OCI-LY1 (cell line): ENCODE data around the gene KCNMA1.

Source experiments
- H2AFZ ChIP-seq: fragments of 200-600 bp; sonication (generic), shearing (Covaris generic); 2 replicates; pipeline ENCODE4 v1.6.0; 2014; ENCODE audit warnings: antibody characterized with exemption, mild to moderate bottlenecking, low read length
- H3F3A ChIP-seq: fragments of 200-600 bp; sonication (generic), shearing (Covaris generic); 2 replicates; pipeline ENCODE4 v1.6.0; 2014; ENCODE audit warnings: mild to moderate bottlenecking, antibody characterized with exemption, low read length, moderate library complexity; ENCODE audit not compliant: insufficient read depth
- H3K27ac ChIP-seq: fragments of 200-600 bp; sonication (generic); 2 replicates; pipeline ENCODE4 v1.5.1; 2014; ENCODE audit warnings: low read length, mixed run types, mild to moderate bottlenecking, low read depth; ENCODE audit not compliant: poor library complexity, severe bottlenecking
- H3K27me3 ChIP-seq: fragments of 200-600 bp; sonication (generic); 2 replicates; pipeline ENCODE4 v1.6.0; 2014; ENCODE audit warnings: antibody characterized with exemption, mild to moderate bottlenecking, low read length, moderate library complexity; ENCODE audit not compliant: insufficient read depth
- H3K36me3 ChIP-seq: fragments of 200-600 bp; sonication (generic); 2 replicates; pipeline ENCODE4 v1.6.1; 2014; ENCODE audit warnings: mild to moderate bottlenecking, antibody characterized with exemption, low read length, moderate library complexity, mixed read lengths; ENCODE audit not compliant: insufficient read depth
- H3K4me1 ChIP-seq: fragments of 200-600 bp; sonication (generic); 2 replicates; pipeline ENCODE4 v1.5.1; 2014; ENCODE audit warnings: mild to moderate bottlenecking, low read length, moderate library complexity; ENCODE audit not compliant: insufficient read depth, severe bottlenecking
- H3K4me2 ChIP-seq: fragments of 200-600 bp; sonication (generic), shearing (Covaris generic); 2 replicates; pipeline ENCODE4 v1.6.1; 2014; ENCODE audit warnings: low read length
- H3K4me3 ChIP-seq: fragments of 200-600 bp; sonication (generic); 2 replicates; pipeline ENCODE4 v1.5.1; 2014; ENCODE audit warnings: low read length, low read depth, mild to moderate bottlenecking, mixed read lengths; ENCODE audit not compliant: poor library complexity, severe bottlenecking
- H3K79me2 ChIP-seq: fragments of 200-600 bp; shearing (Covaris generic); 2 replicates; pipeline ENCODE4 v1.6.1; 2016; ENCODE audit warnings: mixed run types, low read length, mixed read lengths; ENCODE audit not compliant: insufficient read depth
- H3K9ac ChIP-seq: fragments of 200-600 bp; sonication (generic), shearing (Covaris generic); 2 replicates; pipeline ENCODE4 v1.6.1; 2014; ENCODE audit warnings: mild to moderate bottlenecking, low read length, mixed read lengths
- H3K9me2 ChIP-seq: fragments of 200-600 bp; sonication (generic), shearing (Covaris generic); 2 replicates; pipeline ENCODE4 v1.6.1; 2014; ENCODE audit warnings: low read depth, mild to moderate bottlenecking, low read length, mixed read lengths
- H3K9me3 ChIP-seq: fragments of 200-600 bp; shearing (Covaris generic); 2 replicates; pipeline ENCODE4 v1.6.1; 2014; ENCODE audit warnings: low read length, mixed read lengths
- H4K20me1 ChIP-seq: fragments of 200-600 bp; sonication (generic), shearing (Covaris generic); 2 replicates; pipeline ENCODE4 v1.6.0; 2016; ENCODE audit warnings: mild to moderate bottlenecking, low read length; ENCODE audit not compliant: insufficient read depth
- EZH2 ChIP-seq: fragments of 200-600 bp; sonication (generic), shearing (Covaris generic); IDR thresholded peaks from 2 replicates; pipeline ENCODE4 v1.8.0; 2017; ENCODE audit warnings: borderline replicate concordance, mixed run types, mild to moderate bottlenecking, antibody characterized with exemption, low read length, moderate library complexity, mixed read lengths
- TF ChIP-seq, protein P1 (sequence below): fragments of 200-600 bp; sonication (generic), shearing (Covaris generic); IDR thresholded peaks from 2 replicates; pipeline ENCODE4 v1.5.1; 2017; ENCODE audit warnings: mild to moderate bottlenecking, antibody characterized with exemption, low read length, moderate library complexity, mixed read lengths

KCNMA1 gene

DNA sequence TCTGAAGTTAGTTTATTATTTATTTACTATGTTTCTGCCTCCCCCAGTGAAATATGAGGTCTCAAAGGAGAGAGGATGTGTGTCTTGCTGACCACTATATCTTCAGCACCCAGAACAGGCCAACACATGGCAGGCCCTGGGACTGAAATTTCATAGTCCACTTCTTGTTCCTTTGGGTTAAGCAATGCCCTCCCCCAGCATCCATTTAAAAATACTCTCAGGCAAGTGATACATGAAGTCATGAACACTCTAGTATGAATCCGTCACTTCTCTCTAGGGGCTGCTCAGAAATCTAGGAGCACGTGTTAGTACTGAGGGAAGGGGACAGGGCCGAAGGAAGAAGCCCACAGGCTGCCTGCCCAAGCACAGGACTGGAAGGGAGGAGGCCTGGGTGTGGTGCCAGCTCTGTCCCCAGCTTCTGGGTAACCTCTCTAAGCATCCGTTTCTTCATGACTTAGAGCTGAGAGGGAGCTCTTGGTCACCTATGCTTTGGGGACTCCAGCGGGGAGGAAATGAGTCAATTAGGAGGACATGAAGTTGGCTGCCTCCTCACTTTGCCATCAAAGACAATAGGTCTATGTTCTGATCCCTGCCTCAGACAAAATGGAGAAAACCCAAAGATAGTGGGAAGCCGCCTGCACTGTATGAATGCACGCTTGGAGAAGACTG is 119.2 kb downstream of the KCNMA1 start:
- Histone ChIP-seq H3K36me3 (no peaks in the 10 kb centered on the region), H3K79me2 (no peaks in the 10 kb centered on the region), H3K4me2 (no peak overlapping the region), H4K20me1 (no peaks in the 10 kb centered on the region), H3K27ac (no peak overlapping the region), H3K9ac (no peak overlapping the region), H3K27me3 (no peaks in the 10 kb centered on the region), H3F3A (no peaks in the 10 kb centered on the region), H2AFZ (no peak overlapping the region), H3K9me2 (no peaks in the 10 kb centered on the region), H3K4me1 (no peaks in the 10 kb centered on the region), H3K9me3 (no peaks in the 10 kb centered on the region), H3K4me3 (no peak overlapping the region)
- TF ChIP-seq, protein P1, sequence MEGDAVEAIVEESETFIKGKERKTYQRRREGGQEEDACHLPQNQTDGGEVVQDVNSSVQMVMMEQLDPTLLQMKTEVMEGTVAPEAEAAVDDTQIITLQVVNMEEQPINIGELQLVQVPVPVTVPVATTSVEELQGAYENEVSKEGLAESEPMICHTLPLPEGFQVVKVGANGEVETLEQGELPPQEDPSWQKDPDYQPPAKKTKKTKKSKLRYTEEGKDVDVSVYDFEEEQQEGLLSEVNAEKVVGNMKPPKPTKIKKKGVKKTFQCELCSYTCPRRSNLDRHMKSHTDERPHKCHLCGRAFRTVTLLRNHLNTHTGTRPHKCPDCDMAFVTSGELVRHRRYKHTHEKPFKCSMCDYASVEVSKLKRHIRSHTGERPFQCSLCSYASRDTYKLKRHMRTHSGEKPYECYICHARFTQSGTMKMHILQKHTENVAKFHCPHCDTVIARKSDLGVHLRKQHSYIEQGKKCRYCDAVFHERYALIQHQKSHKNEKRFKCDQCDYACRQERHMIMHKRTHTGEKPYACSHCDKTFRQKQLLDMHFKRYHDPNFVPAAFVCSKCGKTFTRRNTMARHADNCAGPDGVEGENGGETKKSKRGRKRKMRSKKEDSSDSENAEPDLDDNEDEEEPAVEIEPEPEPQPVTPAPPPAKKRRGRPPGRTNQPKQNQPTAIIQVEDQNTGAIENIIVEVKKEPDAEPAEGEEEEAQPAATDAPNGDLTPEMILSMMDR: no peak
- TF ChIP-seq EZH2: no peak

DNA sequence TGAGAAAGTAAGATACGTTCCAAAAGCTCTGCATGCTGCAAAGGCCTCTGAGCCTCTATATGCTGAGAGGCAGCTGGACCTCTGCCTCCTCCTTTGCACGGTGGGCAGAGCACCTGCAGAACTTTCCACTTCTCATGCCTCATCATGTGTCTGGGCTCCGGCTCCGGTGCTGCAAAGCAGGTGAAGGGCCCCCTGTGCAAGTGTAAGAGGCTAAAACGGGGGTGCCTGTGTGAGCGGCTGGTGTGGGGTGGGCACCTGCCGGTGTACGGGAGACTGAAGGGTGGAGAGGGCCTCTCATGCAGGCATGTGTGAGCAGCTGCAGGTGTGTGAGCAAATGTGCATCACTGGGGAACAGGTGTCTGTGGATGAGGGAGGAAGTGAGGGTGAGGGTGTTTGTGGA is 121.0 kb downstream of the KCNMA1 start:
- H3K79me2 ChIP-seq: no peaks in the 10 kb centered on the region
- H3K4me2 ChIP-seq: no peak overlapping the region

DNA sequence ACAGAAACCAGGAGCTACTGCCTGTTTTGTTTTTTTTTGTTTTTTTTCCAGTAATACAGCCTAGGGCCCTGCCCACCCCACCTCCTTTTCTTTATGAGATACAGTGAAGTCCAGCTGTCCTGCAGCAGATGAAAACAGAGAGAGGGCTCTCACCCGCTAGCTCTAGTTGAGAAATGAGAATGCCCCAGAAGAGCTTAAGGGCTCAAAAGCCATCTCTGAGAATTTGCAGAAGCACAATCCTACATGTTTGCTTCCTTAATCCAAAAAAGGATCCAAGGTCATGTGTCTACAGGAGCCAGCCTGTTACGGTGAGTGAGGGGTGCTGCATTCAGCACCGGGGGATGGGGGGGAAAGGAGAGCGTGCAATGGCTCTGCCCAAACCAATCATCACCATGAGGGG is 122.7 kb downstream of the KCNMA1 start:
- H2AFZ ChIP-seq: no peak overlapping the region
- H3K4me3 ChIP-seq: no peak overlapping the region
- H3K9me3 ChIP-seq: no peaks in the 10 kb centered on the region
- no peaks in the 10 kb centered on the region for H3K79me2 ChIP-seq
- no peak overlapping the region for H3K9ac ChIP-seq
- H3F3A ChIP-seq: no peaks in the 10 kb centered on the region
- H3K27me3 ChIP-seq: no peaks in the 10 kb centered on the region
- no peaks in the 10 kb centered on the region for H4K20me1 ChIP-seq
- H3K4me2 ChIP-seq: no peak overlapping the region
- no peak for TF ChIP-seq EZH2
- TF ChIP-seq, protein P1: no peak
- no peak overlapping the region for H3K27ac ChIP-seq
- no peaks in the 10 kb centered on the region for H3K4me1 ChIP-seq
- H3K9me2 ChIP-seq: no peaks in the 10 kb centered on the region
- H3K36me3 ChIP-seq: no peaks in the 10 kb centered on the region

More for the DNA sequence above, 121.0 kb downstream of the KCNMA1 start:
- H3K9ac ChIP-seq: no peak overlapping the region
- no peaks in the 10 kb centered on the region for H3K36me3 ChIP-seq
- H3F3A ChIP-seq: no peaks in the 10 kb centered on the region
- H2AFZ ChIP-seq: no peak overlapping the region
- H3K4me1 ChIP-seq: no peaks in the 10 kb centered on the region
- no peaks in the 10 kb centered on the region for H3K9me2 ChIP-seq
- H3K4me3 ChIP-seq: no peak overlapping the region
- H4K20me1 ChIP-seq: no peaks in the 10 kb centered on the region
- no peaks in the 10 kb centered on the region for H3K27me3 ChIP-seq
- TF ChIP-seq, protein P1: no peak
- H3K27ac ChIP-seq: no peak overlapping the region
- no peaks in the 10 kb centered on the region for H3K9me3 ChIP-seq
